GM19438 (cell line): Measurements from ENCODE around the gene KLHL14.

ENCODE experiments used
- ATAC-seq: cut with Tn5 transposase; IDR thresholded peaks from one replicate; pipeline ENCODE4 v1.9.1; 2021; ENCODE audit warnings: low read depth; ENCODE audit not compliant: unreplicated experiment

KLHL14 gene

DNA sequence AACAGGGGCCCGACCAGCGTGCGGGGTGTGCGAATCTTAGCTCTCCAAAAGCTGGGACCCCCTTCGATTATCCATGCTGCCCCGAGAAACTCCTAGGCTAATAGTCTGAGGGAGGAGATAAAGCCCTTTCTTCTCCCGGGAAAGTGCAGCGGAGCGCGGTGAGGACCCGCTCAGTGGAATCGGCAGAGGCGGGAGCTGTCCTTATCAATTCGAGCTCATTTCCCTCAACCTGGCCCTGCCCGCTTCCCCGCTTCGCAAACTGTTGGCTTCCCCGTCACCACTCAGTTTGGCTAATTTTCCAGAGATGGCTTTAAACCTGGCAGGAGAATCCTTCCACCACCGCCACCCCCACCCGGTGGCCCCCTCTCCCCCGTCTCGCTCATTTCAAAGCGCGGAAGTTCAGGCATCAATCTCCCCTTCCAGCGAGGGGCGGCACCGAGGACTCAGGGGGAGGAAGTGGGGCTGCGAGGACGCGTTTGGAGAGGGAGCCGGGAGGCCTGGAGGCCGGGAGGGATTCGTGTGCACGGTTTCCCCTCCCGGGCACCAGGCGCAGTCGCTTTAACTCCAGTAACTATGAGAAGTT is 1.6 kb downstream of the KLHL14 start:
- ATAC-seq = no peak

- ATAC-seq = no peak
These were observed 2.1 kb downstream of the KLHL14 start for GRCh38 chr18:32770666-32771168.

DNA sequence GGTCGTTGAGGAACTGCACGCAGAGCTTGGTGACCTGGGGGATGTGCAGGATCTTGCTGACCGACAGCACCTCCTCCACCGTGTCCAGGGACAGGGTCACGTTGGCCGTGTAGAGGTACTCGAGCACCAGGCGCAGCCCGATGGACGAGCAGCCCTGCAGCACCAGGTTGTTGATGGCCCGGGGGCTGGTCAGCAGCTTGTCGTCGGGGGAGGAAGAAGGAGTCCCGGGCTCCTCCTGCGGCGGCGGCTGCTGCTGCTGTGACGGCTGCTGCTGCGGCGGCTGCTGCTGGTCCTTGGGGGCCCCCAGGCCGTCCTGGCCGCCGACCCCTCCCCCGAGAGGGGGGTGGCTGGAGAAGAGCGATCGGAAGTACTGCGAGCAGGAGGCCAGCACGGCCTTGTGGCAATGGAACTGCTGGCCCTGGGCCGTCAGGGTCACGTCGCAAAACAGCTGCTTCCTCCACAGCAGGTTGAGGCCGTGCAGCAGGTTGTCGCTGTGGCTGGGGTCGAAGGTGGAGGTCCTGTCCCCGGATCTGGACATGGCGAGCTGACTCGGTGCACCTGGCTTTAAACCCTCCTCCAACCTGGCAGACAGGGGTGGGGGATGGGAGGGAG is 2.7 kb downstream of the KLHL14 start:
- ATAC-seq = no peak

GRCh38 chr18:32769586-32770053 is 3.2 kb downstream of the KLHL14 start:
- no peak for ATAC-seq

GRCh38 chr18:32769071-32769585 is 3.7 kb downstream of the KLHL14 start:
- ATAC-seq = no peak

DNA sequence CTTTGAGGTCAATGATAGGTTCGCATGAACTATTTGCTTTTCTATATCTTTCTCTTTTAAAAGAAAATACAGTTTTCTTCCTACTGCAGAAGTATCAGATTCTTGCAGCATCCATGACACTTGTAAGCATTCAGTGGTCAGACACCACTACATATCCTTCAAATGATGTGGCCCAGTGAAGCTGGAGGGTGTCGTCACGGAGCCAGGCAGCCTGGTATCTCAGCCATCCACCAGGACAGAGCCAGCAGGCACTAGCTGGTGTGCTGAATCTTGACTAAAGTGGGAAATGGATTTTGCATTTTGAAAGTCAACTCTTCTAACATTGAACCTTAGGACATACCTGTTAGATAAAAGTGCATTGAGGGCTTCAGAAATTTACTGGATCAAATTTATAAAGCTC is 5.4 kb downstream of the KLHL14 start:
- no peak for ATAC-seq

DNA sequence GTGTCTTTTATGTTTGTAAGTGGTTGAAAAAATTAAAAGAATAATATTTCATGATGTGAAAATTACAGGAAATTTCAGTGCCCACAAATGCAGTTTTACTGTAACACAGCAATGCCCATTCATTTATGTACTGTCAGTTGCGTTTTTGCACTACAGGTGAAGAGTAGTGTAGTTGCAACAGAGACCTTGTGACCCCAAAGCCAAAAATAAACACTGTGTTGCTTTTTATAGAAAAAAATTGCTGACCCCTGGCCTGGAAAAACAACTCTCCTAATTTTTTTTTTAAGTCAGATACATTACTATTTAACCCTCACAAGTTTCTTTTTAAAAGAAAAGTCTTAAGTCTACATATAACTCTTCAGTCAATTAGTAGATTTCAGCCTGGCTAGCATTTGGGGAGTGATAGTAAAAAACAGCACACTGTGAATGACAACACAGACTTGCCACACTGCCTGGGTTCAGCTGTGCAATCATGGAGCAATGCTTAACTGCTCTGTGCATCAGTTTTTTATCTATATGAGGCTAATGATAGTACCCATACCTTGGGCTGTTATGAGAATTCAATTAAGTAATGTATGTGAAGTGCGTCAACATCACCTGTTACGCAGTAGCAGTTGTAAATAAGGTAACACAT is 8.1 kb downstream of the KLHL14 start:
- no peak for ATAC-seq

DNA sequence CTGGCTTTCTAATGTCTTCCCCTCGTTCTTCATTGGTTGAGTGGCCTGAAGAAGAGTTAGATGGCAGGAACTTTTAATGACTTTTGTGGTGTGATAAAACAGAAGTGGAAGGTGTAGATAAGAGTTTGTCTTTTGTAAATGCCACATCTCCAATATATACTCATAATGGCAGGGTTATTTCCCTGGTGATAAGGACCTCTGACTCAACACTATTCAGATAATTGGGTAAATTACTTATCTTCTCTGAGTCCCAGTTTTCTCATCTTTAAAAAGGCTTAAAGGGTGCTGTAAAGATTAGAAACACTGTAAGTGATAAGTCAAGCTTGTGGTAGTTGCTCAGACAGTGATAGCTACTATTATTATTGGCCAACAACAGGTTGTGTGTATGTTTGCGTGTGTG is 9.5 kb downstream of the KLHL14 start:
- no peak for ATAC-seq

DNA sequence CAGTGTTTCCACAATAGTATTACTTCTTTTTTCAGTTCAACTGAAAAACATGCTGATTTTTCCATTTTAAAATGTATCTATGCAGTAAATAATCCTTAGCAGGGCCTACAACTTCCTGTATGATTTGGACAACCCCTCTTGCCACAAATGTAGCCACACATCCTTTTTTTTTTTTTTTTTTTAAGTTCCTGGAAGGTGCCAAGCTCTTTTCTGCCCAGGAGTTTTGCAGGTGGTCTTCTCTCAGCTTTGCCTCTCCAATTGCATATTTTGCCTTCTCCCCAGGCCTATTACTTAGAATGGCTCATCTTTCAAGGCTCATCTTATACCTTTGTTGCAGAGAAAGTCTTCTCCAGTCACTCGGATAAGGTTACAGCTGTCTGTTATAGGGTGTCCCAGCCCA is 11.6 kb downstream of the KLHL14 start:
- no peak for ATAC-seq

- peak; percentile 96 for ATAC-seq
These were observed 12.4 kb downstream of the KLHL14 start for GRCh38 chr18:32760391-32760790.

GRCh38 chr18:32759611-32760167 is 13.1 kb downstream of the KLHL14 start:
- no peak for ATAC-seq

DNA sequence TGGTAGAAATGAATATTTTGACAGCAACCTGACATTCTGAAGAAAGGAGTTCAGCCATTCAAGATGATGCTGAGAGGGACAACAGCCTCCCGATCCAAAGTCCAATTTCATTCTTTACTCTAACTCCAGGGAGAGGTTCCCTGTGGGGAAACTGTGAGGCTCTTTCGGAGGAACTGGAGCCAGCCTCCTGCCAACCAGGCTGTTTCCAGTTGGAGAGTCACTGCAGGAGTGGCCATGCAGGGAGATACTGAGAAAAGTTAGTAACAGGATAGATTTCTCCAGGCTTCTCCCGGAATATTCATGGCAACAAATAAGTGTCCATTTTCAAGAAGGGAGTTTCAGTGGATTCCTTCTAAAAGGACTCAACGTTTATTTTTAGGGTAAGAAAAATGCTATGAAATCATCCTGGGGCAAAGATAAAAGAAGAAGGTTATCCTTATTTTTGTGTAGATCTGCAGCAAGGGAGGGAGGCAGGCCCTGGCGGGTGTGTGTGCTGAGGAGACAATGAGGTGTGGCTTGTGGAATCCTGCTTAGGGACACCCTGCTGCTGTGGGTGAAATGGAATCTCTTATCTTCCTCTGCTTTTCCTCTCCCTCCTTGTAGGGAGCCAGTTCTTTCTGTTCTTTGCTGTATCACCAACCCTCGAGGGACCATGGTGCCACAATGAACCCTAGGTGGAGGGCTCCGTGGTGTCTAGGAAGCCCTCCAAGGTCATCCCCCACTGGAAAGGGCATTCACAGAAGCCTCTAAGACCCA is 18.1 kb downstream of the KLHL14 start:
- ATAC-seq = no peak

DNA sequence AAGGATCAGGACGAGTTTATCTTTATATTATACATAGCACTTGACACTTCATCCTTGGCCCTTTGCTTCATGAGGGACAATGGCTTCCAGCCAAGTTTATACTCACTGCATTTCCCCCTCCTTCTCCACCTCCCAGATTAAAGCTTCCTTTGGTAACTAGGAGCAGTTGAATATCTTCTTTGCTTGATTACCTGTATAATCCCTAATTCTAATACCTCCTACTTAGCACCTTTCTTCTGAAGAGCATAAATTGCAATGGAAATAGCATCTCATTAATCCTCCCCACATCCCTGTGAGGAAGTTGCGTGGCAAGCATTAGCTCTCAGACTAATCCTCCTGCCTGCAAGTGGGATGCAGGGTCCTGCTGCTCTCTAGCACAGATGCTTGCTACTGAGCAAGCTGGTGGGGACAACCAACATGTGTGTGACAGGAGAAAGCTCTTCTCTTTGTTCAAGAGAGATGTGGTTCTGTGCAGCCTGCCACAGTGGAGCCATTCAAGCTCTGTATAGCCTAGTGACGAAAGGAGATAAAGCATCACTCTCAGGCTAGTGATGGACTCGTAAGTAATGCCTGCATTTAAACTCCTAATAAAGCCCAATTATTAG is 19.1 kb downstream of the KLHL14 start:
- ATAC-seq = no peak

- ATAC-seq = no peak
These were observed 22.5 kb downstream of the KLHL14 start for GRCh38 chr18:32750328-32750727.

DNA sequence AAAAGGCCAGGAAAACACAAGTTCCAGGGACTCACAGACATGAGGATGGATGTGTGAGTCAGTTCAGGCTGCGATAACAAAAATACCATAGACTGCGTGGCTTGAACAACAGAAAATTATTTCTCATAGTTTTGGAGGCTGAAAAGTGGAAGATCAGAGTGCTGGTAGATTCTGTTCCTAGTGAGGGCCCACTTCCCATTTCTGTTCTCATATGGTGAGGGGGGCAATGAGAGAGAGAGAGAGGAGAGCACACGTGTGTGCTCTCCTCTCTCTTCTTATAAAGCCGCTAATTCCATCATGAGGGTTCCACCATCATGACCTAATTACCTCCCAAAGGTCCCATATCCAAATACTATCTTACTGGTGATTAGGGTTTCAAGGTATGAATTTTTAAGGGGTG is 23.0 kb downstream of the KLHL14 start:
- no peak for ATAC-seq

DNA sequence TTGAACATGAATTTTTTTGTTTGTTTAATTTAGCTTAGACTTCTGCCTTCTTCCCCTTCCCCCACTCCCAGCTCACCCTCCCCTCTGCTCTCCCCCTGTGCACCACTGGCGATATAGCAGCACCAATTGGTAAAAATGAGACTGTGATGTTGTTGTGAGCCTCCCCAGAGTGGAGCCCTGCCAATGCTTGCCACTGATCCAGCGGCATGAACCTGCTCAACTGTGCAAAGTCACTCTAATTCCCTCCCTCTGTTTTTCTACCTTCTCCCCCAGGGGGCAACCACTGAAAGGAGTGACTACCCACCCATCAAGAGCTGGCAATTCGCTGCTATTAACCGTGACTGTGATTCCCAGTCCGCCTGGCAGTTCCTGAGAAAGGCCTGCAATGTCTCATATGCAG is 30.2 kb downstream of the KLHL14 start:
- no peak for ATAC-seq

- no peak for ATAC-seq
These were observed 37.0 kb downstream of the KLHL14 start for GRCh38 chr18:32735781-32736180.

DNA sequence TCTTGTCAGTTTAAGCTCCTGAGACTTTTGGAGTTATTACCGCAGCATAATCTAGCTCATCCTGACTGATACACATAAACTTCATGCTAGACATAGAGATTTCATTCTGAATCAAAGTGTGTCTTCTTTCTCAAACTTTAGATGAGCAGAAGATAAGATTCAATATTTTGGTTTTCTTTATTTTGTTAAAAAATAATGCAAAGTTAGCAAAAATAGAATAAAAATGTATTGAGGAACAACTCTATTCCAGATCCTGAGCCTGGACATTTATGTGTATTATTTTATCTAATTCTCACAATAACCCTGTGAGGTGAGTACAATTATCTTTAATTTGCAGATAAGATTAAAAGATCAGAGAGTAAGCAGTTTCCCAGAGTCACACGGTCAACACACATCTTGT is 38.4 kb downstream of the KLHL14 start:
- ATAC-seq = no peak

DNA sequence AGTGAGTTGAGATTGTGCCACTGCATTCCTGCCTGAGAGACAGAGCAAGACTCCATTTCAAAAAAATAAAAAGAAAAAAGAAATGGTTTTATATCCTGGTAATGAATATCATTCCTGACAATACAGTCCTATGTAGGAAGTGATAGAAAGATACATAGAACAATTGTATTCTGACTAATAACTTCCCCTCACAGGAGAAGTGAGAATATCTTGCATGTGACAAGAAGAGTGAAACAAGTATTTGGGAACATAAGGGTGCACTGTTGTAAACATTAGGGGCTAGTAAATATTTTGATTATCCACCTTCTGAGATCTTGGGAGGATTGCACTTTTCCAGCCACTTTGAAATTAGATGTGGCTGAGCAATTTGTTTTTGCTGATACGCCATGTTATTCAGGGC is 40.7 kb downstream of the KLHL14 start:
- ATAC-seq = no peak

DNA sequence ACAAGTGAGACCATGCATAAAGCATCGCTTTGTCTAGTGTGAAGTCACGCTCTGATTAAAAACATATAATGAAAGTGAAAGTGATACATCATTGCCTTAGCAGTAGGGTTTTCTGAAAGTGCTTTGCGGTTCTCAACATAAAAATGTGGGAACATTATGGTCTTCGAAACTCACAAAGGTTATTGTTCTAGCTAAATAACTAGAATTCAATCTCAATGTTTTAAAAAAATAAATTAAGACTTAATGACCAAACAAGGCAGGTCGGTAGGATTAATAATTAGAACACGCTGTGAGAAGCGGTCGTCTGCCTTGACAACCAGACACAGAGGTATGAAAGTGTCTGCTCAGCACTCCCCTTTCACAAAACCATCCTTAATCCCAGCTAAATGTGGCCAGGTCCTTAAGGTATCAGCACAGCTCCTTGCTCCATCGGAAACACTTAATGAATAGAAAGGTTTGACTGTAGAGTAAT is 42.2 kb downstream of the KLHL14 start:
- ATAC-seq = peak; percentile 90
